ENCODE measurements around the gene TFPI.
"Not testable (repeated sequence)": the region's sequence is repeated elsewhere in the genome, so short reads cannot be mapped to it uniquely, and the experiment has no call there.

The TFPI gene

GRCh38 chr2:187554011-187554703, at the start of gene TFPI:
TFPI (minus strand) TSS chr2:187554435; CDS start chr2:187503768, 50,667 bp downstream.
- DNase-seq, result no peak

GRCh38 chr2:187594801-187595200, 40.6 kb upstream of the TFPI start:
- DNase-seq, result no peak

- DNase-seq, result no peak
These were observed 39.5 kb upstream of the TFPI start for GRCh38 chr2:187593697-187594096.

DNA sequence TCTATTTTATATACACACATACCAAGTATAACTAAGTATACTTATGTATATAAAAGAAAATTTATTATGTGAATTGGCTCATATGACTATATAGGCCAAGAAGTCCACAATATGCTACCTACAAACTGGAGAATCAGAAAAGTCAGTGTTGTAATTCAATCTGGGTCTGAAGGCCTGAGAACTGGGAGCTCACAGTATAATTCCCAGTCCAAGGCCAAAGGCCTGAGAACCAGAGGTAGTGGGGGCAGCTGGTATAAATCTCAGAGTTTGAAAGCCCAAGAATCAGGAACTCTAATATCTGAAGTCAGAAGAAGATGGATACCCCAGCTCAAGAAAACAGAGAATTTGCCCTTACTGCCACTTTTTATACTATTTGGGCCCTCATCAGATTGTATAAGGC, 38.9 kb upstream of the TFPI start:
- DNase-seq, result no peak

DNA sequence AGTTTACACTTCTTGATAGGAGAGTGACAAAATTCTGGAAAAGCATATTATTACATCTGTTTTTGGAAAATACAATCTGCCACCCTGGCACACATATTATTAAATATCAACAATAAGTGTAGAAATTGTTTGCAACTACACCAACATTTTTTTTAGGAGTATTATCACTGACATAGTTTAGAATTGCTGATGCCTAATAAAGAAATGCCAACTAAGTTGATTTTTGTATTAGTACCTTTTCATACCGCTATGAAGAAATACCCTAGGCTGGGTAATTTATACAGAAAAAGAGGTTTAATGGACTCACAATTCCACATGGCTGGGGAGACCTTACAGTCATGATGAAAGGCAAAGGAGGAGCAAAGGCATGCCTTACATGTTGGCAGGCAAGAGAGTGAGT, 35.9 kb upstream of the TFPI start:
- DNase-seq, result no peak

DNA sequence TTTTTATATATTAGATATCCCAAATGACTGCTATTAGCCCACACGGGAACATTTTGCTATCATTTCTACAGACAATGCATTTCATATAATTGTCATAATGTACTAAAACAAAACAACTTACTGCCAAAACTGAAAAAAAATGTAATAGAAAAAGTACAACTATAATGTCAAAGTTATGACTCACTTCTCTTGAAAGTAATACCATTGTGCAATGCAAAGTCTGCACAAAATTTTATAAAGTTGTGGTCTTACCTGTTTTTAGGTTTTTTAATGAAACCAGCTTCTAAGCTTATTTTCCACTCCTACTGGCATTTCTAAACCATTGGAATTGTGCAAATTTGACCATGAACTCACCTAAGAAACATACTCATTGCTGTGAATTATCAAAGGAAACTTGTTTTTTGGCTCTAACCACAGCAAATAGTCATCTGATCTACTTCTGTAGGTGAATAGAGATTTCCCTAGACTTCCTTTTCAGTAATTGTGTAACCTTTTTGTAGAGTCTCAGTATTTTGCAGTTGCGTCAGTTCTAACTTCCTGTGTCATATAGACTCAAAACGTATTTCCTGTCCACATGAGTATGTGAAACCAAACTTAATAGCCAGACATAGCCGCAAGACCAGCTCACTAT, 31.9 kb upstream of the TFPI start:
- no peak for DNase-seq

GRCh38 chr2:187581125-187581896, 27.1 kb upstream of the TFPI start:
- no peak for DNase-seq

- no peak for DNase-seq
These were observed 26.4 kb upstream of the TFPI start for GRCh38 chr2:187580462-187581124.

DNA sequence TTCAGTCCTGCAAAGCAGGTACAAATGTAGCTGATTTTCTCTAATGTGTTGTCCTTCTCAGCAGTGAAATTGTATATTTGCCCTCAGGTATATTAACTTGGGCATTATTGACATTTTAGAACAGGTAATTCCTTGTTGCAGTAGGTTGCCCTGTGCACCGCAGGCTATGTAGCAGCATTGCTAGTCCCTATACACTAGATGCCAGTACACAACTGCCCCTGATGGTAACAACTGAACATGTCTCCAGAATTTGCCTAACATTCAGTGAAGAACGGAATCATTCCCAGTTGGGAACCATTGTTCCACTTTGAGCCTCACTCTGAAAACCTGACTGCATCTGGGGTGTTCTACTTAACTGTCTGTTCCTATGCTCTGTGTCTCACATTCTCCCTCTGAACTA, 23.1 kb upstream of the TFPI start:
- DNase-seq, result no peak

GRCh38 chr2:187576906-187577305, 22.7 kb upstream of the TFPI start:
- no peak for DNase-seq

DNA sequence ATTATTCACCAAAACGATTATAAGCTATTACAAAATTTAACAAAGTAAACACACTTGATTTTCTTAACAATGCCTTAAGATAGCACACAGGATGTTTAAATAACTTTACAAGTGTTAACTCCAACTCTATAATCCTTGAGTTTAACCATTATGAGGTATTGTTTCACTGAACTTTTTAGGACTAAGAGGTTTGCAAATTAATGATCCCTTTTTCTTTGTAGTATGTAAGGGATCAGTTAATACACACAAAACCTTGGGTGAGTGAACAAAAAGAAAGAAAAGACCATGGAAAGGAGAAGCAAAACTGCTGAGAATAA, 21.5 kb upstream of the TFPI start:
- DNase-seq, result no peak

- no peak for DNase-seq
These were observed 20.9 kb upstream of the TFPI start for GRCh38 chr2:187574969-187575750.

- DNase-seq, result no peak
These were observed 19.5 kb upstream of the TFPI start for GRCh38 chr2:187573722-187574121.

GRCh38 chr2:187571996-187572395, 17.8 kb upstream of the TFPI start:
- DNase-seq, result not testable (repeated sequence)

DNA sequence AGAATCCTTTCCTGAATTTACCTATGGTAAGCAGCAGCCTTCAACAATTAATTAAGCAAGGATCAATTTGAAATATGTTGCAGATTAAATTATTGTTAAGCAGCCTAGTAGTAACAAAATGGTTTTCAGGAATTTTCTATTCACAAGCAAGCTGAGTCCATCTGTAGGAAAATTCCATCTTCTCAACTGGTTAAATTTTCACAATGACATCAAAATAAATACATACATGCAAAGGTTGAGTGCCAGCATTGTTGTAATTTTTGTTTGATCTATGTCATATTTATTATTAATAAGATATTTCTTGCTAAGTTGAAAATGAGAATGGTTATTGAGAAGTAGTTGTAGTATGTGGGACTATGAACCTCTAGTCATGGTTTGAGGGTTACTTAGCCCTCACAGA, 15.3 kb upstream of the TFPI start:
- no peak for DNase-seq

GRCh38 chr2:187569042-187569441, 14.8 kb upstream of the TFPI start:
- no peak for DNase-seq

DNA sequence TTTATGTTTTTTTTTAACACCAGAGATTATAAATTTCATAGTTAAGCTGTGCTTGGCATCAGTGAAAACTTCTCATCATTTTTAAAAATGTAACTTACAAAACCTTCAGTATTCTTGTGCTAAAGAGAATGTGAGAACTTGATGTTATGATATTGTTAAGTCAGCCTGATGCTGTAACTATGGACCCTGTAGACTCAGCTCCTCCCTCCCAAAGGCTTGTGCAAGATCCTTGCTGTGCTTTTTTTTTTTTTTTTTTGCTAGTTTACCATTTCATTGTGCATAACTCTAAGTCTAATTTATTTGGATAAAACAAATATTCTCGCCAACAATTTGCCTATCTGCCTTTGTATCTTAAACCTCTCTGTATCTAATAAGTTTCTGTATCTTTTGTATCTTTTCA, 12.9 kb upstream of the TFPI start:
- DNase-seq, result no peak

- no peak for DNase-seq
These were observed 12.5 kb upstream of the TFPI start for GRCh38 chr2:187566712-187567111.

- no peak for DNase-seq
These were observed 12.0 kb upstream of the TFPI start for GRCh38 chr2:187566266-187566665.

- DNase-seq, result not testable (repeated sequence)
These were observed 11.4 kb upstream of the TFPI start for GRCh38 chr2:187565618-187566017.

GRCh38 chr2:187556493-187556892, 2.3 kb upstream of the TFPI start:
- DNase-seq, result not testable (repeated sequence)

DNA sequence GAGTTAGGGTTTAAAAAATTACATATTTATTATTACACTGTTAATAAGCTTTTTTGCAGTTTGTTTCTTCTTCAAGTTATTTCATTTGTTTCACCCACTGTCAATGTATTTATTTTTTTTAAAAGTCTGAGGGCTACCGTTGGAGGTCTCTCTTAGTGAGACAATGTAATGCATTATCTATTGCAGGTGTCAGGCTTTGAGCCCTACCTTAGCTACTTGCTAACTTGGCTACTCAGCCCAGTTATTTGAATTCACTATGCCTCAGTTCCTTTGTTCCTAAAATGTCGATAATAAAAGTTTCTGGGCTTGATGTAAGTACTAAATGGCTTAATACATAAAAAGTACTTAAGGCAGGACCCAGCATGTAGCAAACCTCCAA, 458 bp upstream of the TFPI start:
- no peak for DNase-seq

Measured in activated naive CD4-positive, alpha-beta T cell (primary cell).